HG02798 (cell line): ENCODE data around the gene DIS3.
"Not testable (repeated sequence)": the region's sequence is repeated elsewhere in the genome, so short reads cannot be mapped to it uniquely, and the experiment has no call there.

Experiments used
- ATAC-seq: cut with Tn5 transposase; IDR thresholded peaks from one replicate; pipeline ENCODE4 v1.9.1; 2021; ENCODE audit warnings: mild to moderate bottlenecking; ENCODE audit not compliant: unreplicated experiment, poor library complexity

The DIS3 gene, protein sequence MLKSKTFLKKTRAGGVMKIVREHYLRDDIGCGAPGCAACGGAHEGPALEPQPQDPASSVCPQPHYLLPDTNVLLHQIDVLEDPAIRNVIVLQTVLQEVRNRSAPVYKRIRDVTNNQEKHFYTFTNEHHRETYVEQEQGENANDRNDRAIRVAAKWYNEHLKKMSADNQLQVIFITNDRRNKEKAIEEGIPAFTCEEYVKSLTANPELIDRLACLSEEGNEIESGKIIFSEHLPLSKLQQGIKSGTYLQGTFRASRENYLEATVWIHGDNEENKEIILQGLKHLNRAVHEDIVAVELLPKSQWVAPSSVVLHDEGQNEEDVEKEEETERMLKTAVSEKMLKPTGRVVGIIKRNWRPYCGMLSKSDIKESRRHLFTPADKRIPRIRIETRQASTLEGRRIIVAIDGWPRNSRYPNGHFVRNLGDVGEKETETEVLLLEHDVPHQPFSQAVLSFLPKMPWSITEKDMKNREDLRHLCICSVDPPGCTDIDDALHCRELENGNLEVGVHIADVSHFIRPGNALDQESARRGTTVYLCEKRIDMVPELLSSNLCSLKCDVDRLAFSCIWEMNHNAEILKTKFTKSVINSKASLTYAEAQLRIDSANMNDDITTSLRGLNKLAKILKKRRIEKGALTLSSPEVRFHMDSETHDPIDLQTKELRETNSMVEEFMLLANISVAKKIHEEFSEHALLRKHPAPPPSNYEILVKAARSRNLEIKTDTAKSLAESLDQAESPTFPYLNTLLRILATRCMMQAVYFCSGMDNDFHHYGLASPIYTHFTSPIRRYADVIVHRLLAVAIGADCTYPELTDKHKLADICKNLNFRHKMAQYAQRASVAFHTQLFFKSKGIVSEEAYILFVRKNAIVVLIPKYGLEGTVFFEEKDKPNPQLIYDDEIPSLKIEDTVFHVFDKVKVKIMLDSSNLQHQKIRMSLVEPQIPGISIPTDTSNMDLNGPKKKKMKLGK

GRCh38 chr13:72781451-72782439 is at the start of gene DIS3, which contains the start of gene PIBF1:
TSS of gene DIS3 (minus strand) at chr13:72781900. CDS start at chr13:72781832, 68 bp downstream.
TSS of gene PIBF1 (plus strand) at chr13:72782133. CDS start at chr13:72783470, 1,337 bp downstream.
- ATAC-seq = peak; percentile 99

DNA sequence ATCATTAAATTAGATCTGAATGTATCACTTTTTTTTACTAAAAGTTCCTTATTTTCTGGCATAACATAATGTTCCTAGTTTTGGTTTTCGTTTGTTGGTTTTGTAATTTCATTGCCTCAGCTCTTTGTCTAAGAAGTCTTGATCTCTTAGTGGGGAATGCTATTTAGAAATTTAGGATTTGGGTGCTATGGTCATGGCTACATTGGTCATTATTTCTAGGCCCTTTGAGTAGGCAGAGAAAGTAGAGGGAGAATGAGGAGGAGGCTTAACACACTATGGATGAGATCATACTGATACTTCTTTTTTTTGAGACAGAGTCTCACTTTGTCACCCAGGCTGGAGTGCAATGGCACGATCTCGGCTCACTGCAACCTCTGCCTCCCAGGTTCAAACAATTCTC is 42.0 kb upstream of the DIS3 start:
- no peak for ATAC-seq

GRCh38 chr13:72823081-72823480 is 41.4 kb upstream of the DIS3 start:
- no peak for ATAC-seq

- ATAC-seq = no peak
Measured at GRCh38 chr13:72820898-72821279, 39.2 kb upstream of the DIS3 start.

GRCh38 chr13:72820156-72820897 is 38.6 kb upstream of the DIS3 start:
- no peak for ATAC-seq

DNA sequence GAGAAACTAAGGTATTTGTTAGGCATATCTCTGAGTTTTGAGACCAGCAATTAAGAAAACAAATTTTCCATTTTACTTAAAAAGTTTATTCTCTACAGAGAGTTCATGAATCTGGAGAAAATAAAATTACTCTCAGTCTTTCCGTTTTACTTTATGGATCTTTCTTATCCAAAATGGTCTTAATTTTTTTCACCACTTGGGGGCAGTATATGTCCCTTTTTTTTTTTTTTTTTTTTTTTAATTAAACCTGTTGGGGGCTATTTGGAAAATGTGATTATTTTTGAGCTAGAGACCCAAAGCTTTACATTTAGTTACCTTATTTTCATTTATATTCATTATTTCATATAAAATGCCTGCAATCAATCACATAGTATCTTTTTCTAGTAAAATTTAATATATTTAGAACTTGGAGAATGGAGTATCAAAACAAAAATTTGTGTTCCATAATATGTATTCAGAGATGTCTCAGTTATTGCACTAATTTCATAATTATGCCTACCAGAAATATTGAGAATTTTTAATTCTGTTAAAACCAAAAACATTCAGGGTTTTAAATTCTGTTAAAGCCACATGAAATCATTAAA is 27.3 kb upstream of the DIS3 start:
- ATAC-seq = no peak

GRCh38 chr13:72806514-72806913 is 24.8 kb upstream of the DIS3 start:
- not testable (repeated sequence) for ATAC-seq

DNA sequence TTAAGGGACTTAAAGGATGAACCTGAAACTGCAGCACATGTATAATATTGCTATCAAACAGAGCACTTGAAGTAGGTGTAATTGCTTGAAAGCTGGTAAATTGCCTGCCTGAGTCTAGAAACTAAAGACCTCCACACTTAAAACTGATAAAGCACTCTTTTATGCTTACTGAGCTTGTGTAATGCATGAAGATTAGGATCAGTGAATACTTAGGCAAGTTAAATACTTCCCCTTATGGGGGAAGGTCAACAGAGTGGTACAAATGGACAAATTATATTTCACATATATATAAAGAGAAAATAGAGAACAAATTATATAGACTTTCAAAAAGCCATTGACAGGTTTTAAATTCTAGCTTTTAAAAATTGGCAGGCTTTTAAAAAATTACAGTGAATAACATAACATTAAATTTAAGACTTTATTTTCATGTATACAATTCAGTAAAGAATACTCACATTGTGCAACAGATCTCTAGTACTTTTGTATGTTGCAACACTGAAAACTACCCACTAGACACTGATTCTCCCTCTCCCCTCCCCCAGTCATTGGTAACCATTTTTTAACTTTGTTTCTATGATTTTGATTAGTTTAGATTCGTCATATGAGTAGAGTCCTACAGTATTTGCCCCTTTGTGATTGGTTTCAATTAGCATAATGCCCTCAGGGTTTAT is 24.1 kb upstream of the DIS3 start:
- ATAC-seq = no peak

- ATAC-seq = no peak
Measured at GRCh38 chr13:72804301-72804700, 22.6 kb upstream of the DIS3 start.

- ATAC-seq = no peak
Measured at GRCh38 chr13:72798817-72799216, 17.1 kb upstream of the DIS3 start.

GRCh38 chr13:72792640-72793039 is 10.9 kb upstream of the DIS3 start:
- no peak for ATAC-seq

- ATAC-seq = no peak
Measured at GRCh38 chr13:72788831-72789230, 7.1 kb upstream of the DIS3 start.

DNA sequence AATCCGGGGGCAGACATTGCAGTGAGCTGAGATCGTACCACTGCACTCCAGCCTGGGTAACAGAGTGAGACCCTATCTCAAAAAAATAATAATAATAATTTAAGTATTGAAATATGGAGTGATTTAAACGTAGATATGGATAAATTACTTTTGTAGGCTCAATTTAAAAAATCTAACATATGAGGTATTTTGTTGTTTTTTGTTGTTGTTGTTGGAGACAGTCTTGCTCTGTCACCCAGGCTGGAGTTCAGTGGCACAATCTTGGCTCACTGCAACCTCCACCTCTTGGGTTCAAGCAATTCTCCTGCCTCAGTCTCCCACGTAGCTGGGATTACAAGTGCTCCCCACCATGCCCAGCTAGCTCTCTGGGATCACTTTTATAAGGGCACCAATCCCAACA is 3.0 kb upstream of the DIS3 start:
- not testable (repeated sequence) for ATAC-seq

DNA sequence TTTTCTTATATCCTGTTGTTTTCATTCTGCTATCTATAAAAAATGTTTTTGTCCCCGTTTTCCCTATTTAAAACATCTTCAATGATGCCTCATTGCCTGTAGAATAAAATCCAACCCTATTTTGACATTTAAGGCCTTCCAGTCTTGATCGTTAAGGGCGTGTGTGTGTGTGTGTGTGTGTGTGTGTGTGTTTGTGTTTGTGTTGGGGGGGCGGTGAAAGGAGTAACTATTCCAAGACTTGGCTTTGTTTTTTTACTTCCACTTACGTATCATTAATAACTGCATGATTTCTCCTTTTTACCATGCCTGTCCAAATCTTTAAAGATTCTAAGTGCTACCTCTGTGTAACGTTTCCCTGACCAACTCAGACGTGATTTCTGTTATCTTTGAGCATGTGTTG is 1.0 kb upstream of the DIS3 start:
- no peak for ATAC-seq

DNA sequence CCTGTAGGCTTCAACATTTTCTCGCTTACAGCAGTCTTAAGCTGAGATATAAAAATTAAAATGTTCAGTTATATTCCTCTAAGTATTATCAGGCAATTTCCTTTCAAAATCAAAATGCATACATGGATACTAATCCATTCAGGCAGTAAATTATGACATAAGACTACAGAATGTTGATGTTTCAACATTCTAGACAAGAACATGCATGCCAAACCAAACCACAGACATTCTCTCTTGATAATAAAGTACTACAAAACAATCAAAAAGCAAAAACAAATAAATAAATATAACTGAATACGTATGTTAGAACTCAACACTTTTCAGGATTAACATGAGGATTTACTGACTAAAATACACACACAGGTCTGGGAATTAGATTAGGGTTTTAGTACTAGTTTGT is 7.7 kb downstream of the DIS3 start:
- ATAC-seq = no peak

- ATAC-seq = no peak
Measured at GRCh38 chr13:72763411-72763810, 18.3 kb downstream of the DIS3 start.

- peak; percentile 46 for ATAC-seq
Measured at GRCh38 chr13:72760189-72760588, 21.5 kb downstream of the DIS3 start.

DNA sequence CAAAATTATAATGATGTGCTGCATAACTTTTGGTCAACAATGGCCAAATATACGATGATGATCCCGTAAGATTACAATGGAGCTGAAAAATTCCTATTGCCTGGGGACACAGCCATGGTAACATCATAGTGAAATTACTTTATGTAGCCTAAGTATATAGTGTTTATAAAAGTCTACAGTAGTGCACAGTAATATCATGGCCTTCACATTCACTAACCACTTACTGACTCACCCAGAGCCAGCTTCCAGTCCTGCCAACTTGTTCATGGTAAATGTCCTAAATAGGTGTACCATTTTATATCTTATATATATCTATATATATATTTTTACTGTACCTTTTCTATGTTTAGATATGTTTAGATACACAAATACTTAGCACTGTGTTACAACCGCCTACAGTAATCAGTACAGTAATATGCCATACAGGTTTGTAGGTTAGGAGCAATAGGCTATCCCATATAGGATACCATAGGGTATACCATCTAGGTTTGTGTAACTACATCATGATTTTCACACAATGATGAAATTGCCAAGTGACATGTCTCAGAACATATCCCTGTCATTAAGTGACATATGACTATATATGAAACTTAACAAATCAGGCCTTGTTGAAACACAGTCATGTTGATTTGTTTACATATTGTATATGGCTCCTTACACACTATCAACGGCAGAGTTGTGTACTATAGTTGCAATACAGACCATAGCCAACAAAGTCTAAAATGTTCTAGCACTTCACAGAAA is 23.7 kb downstream of the DIS3 start:
- no peak for ATAC-seq
